ENCODE results near the gene LLCFC1.

Gene LLCFC1

DNA sequence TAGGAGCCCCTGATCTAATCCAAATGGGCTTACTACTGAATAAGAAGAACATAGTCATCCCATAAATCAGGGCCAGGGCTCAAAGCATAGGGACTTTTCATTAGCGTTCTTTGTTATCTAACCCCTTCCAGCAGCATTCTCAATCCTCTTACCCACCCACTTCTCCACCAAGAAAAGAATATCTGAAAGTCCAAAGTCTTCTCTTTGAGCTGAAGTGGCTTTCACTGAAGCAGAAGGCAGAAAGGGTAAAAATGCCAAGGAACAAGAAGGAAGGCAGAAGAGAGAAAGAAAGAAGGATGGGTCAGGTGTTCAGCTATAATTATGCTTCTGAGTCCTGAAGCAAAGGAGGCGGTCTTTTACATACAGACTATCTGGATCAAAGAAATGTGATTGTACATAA lies 15.9 kb upstream of the LLCFC1 start:
- H3K27ac ChIP-seq (ENCODE audit: low read depth, low read length), result no peak overlapping the region
- H3K14ac ChIP-seq (ENCODE audit: low read length), result no peak overlapping the region
- DNase-seq, result no peak
- H3K9ac ChIP-seq (ENCODE audit: low read length), result no peak overlapping the region
- no peak overlapping the region for H3K18ac ChIP-seq (ENCODE audit: low read length)
- H4K8ac ChIP-seq (ENCODE audit: low read depth, low read length), result no peak overlapping the region
- no peak overlapping the region for H2BK5ac ChIP-seq (ENCODE audit: low read depth, low read length, poor library complexity)
- H3K23ac ChIP-seq (ENCODE audit: low read length), result no peak overlapping the region
- no peak overlapping the region for H2BK12ac ChIP-seq (ENCODE audit: low read length)
- no peak overlapping the region for H4K12ac ChIP-seq (ENCODE audit: low read depth, low read length)
- H2BK120ac ChIP-seq (ENCODE audit: insufficient read depth, low read length, poor library complexity), result no peak overlapping the region
- H3K36me3 ChIP-seq (ENCODE audit: control insufficient read depth in 1 of 2, insufficient read depth in 2 of 2, low read length in 2 of 2), result no peaks in the 10 kb centered on the region
- H2AFZ ChIP-seq (ENCODE audit: insufficient read depth, low read length, poor library complexity), result no peak overlapping the region
- no peaks in the 10 kb centered on the region for H3K79me2 ChIP-seq (ENCODE audit: control insufficient read depth, insufficient read depth, low read length, poor library complexity)
- no peak overlapping the region for H2AK5ac ChIP-seq (ENCODE audit: low read length)
- H3K9me3 ChIP-seq (ENCODE audit: insufficient read depth, low read depth, low read length), result no peaks in the 10 kb centered on the region
- WGBS (ENCODE audit: extremely low coverage, insufficient coverage, insufficient read length), result no CpG with 5 or more reads among the region's 2 CpGs
- no peak overlapping the region for H3K4ac ChIP-seq (ENCODE audit: low read depth, low read length)
- no peak overlapping the region for H3K4me3 ChIP-seq (ENCODE audit: low read depth, low read length)
- H3K27me3 ChIP-seq (ENCODE audit: insufficient read depth, low read length), result no peaks in the 10 kb centered on the region
- no peaks in the 10 kb centered on the region for H3K4me1 ChIP-seq (ENCODE audit: control insufficient read depth in 1 of 2, insufficient read depth in 2 of 2, low read length in 2 of 2)
- H3K4me2 ChIP-seq (ENCODE audit: low read length), result no peak overlapping the region
- H3K79me1 ChIP-seq (ENCODE audit: low read length), result no peaks in the 10 kb centered on the region
- H4K91ac ChIP-seq (ENCODE audit: low read depth, low read length), result no peak overlapping the region

- Histone ChIP-seq H3K27me3 (ENCODE audit: insufficient read depth, low read length) (no peaks in the 10 kb centered on the region), H3K18ac (ENCODE audit: low read length) (no peak overlapping the region), H4K91ac (ENCODE audit: low read depth, low read length) (no peak overlapping the region), H4K12ac (ENCODE audit: low read depth, low read length) (no peak overlapping the region), H3K23ac (ENCODE audit: low read length) (no peak overlapping the region), H4K8ac (ENCODE audit: low read depth, low read length) (no peak overlapping the region), H3K14ac (ENCODE audit: low read length) (no peak overlapping the region), H3K4ac (ENCODE audit: low read depth, low read length) (no peak overlapping the region), H2AFZ (ENCODE audit: insufficient read depth, low read length, poor library complexity) (no peak overlapping the region), H2BK120ac (ENCODE audit: insufficient read depth, low read length, poor library complexity) (no peak overlapping the region), H3K4me3 (ENCODE audit: low read depth, low read length) (no peak overlapping the region), H2BK5ac (ENCODE audit: low read depth, low read length, poor library complexity) (no peak overlapping the region), H3K36me3 (ENCODE audit: control insufficient read depth in 1 of 2, insufficient read depth in 2 of 2, low read length in 2 of 2) (no peaks in the 10 kb centered on the region), H3K9ac (ENCODE audit: low read length) (no peak overlapping the region), H3K4me1 (ENCODE audit: control insufficient read depth in 1 of 2, insufficient read depth in 2 of 2, low read length in 2 of 2) (no peaks in the 10 kb centered on the region), H3K79me2 (ENCODE audit: control insufficient read depth, insufficient read depth, low read length, poor library complexity) (no peaks in the 10 kb centered on the region), H3K4me2 (ENCODE audit: low read length) (no peak overlapping the region), H2BK12ac (ENCODE audit: low read length) (no peak overlapping the region), H2AK5ac (ENCODE audit: low read length) (no peak overlapping the region), H3K9me3 (ENCODE audit: insufficient read depth, low read depth, low read length) (no peaks in the 10 kb centered on the region), H3K79me1 (ENCODE audit: low read length) (no peaks in the 10 kb centered on the region), H3K27ac (ENCODE audit: low read depth, low read length) (no peak overlapping the region)
- no peak for DNase-seq
- WGBS (ENCODE audit: extremely low coverage, insufficient coverage, insufficient read length), result no CpG with 5 or more reads among the region's 12 CpGs
Observed at GRCh38 chr7:142925413-142925812, 13.9 kb upstream of the LLCFC1 start.

DNA sequence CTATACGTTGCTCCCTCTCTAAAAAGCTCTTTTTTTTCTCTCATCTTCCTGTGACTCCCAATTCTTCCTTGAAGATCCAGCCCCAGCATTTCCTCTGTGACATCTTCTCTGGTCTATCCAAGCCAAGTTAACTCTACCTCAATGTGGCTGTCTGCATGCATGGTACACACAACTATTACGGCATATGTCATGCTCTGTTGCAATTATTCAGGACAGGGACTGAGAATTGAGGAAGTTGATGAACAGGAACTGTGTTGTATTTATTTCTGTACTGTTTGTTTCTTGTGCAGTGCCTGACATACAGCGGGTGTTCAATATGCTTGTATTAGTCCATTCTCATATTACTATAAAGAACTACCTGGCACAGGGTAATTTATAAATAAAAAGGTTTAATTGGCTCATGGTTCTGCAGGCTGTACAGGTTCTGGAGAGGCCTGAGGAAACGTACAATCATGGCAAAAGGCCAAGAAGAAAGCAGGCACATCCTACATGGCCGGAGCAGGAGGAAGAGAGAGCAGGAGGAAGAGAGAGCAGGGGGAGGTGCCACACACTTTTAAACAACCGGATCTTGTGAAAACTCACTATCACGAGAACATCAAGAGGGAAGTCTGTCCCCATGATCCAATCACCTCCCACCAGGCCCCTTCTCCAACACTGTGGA lies 12.1 kb upstream of the LLCFC1 start:
- Histone ChIP-seq H4K12ac (ENCODE audit: low read depth, low read length) (no peak overlapping the region), H3K4me1 (ENCODE audit: control insufficient read depth in 1 of 2, insufficient read depth in 2 of 2, low read length in 2 of 2) (no peaks in the 10 kb centered on the region), H3K4ac (ENCODE audit: low read depth, low read length) (no peak overlapping the region), H4K8ac (ENCODE audit: low read depth, low read length) (no peak overlapping the region), H3K27ac (ENCODE audit: low read depth, low read length) (no peak overlapping the region), H3K36me3 (ENCODE audit: control insufficient read depth in 1 of 2, insufficient read depth in 2 of 2, low read length in 2 of 2) (no peaks in the 10 kb centered on the region), H2AFZ (ENCODE audit: insufficient read depth, low read length, poor library complexity) (no peak overlapping the region), H3K79me2 (ENCODE audit: control insufficient read depth, insufficient read depth, low read length, poor library complexity) (no peaks in the 10 kb centered on the region), H2AK5ac (ENCODE audit: low read length) (no peak overlapping the region), H3K79me1 (ENCODE audit: low read length) (no peaks in the 10 kb centered on the region), H3K27me3 (ENCODE audit: insufficient read depth, low read length) (no peaks in the 10 kb centered on the region), H2BK120ac (ENCODE audit: insufficient read depth, low read length, poor library complexity) (no peak overlapping the region), H3K4me2 (ENCODE audit: low read length) (no peak overlapping the region), H2BK5ac (ENCODE audit: low read depth, low read length, poor library complexity) (no peak overlapping the region), H3K18ac (ENCODE audit: low read length) (no peak overlapping the region), H4K91ac (ENCODE audit: low read depth, low read length) (no peak overlapping the region), H3K14ac (ENCODE audit: low read length) (no peak overlapping the region), H2BK12ac (ENCODE audit: low read length) (no peak overlapping the region), H3K4me3 (ENCODE audit: low read depth, low read length) (no peak overlapping the region), H3K9me3 (ENCODE audit: insufficient read depth, low read depth, low read length) (no peaks in the 10 kb centered on the region), H3K9ac (ENCODE audit: low read length) (no peak overlapping the region), H3K23ac (ENCODE audit: low read length) (no peak overlapping the region)
- no peak for DNase-seq
- WGBS (ENCODE audit: extremely low coverage, insufficient coverage, insufficient read length), result no CpG with 5 or more reads among the region's 7 CpGs

GRCh38 chr7:142927949-142928348 lies 11.3 kb upstream of the LLCFC1 start:
- Histone ChIP-seq H3K4ac (ENCODE audit: low read depth, low read length) (no peak overlapping the region), H3K23ac (ENCODE audit: low read length) (no peak overlapping the region), H4K91ac (ENCODE audit: low read depth, low read length) (no peak overlapping the region), H2BK12ac (ENCODE audit: low read length) (no peak overlapping the region), H2BK5ac (ENCODE audit: low read depth, low read length, poor library complexity) (no peak overlapping the region), H4K8ac (ENCODE audit: low read depth, low read length) (no peak overlapping the region), H3K79me2 (ENCODE audit: control insufficient read depth, insufficient read depth, low read length, poor library complexity) (no peaks in the 10 kb centered on the region), H3K14ac (ENCODE audit: low read length) (no peak overlapping the region), H3K36me3 (ENCODE audit: control insufficient read depth in 1 of 2, insufficient read depth in 2 of 2, low read length in 2 of 2) (no peaks in the 10 kb centered on the region), H3K27me3 (ENCODE audit: insufficient read depth, low read length) (no peaks in the 10 kb centered on the region), H4K12ac (ENCODE audit: low read depth, low read length) (no peak overlapping the region), H3K79me1 (ENCODE audit: low read length) (no peaks in the 10 kb centered on the region), H3K4me3 (ENCODE audit: low read depth, low read length) (no peak overlapping the region), H2BK120ac (ENCODE audit: insufficient read depth, low read length, poor library complexity) (no peak overlapping the region), H3K9me3 (ENCODE audit: insufficient read depth, low read depth, low read length) (no peaks in the 10 kb centered on the region), H2AFZ (ENCODE audit: insufficient read depth, low read length, poor library complexity) (no peak overlapping the region), H2AK5ac (ENCODE audit: low read length) (no peak overlapping the region), H3K18ac (ENCODE audit: low read length) (no peak overlapping the region), H3K9ac (ENCODE audit: low read length) (no peak overlapping the region), H3K27ac (ENCODE audit: low read depth, low read length) (no peak overlapping the region), H3K4me2 (ENCODE audit: low read length) (no peak overlapping the region), H3K4me1 (ENCODE audit: control insufficient read depth in 1 of 2, insufficient read depth in 2 of 2, low read length in 2 of 2) (no peaks in the 10 kb centered on the region)
- DNase-seq, result no peak
- WGBS (ENCODE audit: extremely low coverage, insufficient coverage, insufficient read length), result no CpG with 5 or more reads among the region's 8 CpGs
